H9 (cell line): ENCODE measurements around the gene GATC. TPM values are rescaled to one million over a fixed set of nuclear protein-coding genes. Genes with fewer than 3 reads are reported as not detected.

Source experiments
- DNase-seq: peaks from one replicate; pipeline ENCODE4 v3.0.0-alpha.2; 2017
- H2AFZ ChIP-seq: one replicate; pipeline ENCODE4 v1.6.1; 2013; ENCODE audit warnings: mild to moderate bottlenecking, low read length, control low read depth, moderate library complexity
- H2AK5ac ChIP-seq: 2 replicates; pipeline ENCODE4 v1.6.1; 2013; ENCODE audit warnings: low read length, control low read depth, mixed read lengths; ENCODE audit not compliant: insufficient read length
- H2BK120ac ChIP-seq: one replicate; pipeline ENCODE4 v1.6.1; 2013; ENCODE audit warnings: low read depth, mild to moderate bottlenecking, low read length, control low read depth, inconsistent platforms; ENCODE audit not compliant: poor library complexity, severe bottlenecking
- H2BK12ac ChIP-seq: 2 replicates; pipeline ENCODE4 v1.6.1; 2013; ENCODE audit warnings: low read length, control low read depth, mixed read lengths, low read depth; ENCODE audit not compliant: insufficient read length
- H2BK15ac ChIP-seq: 2 replicates; pipeline ENCODE4 v1.6.1; 2013; ENCODE audit warnings: low read depth, low read length, control low read depth
- H2BK20ac ChIP-seq: one replicate; pipeline ENCODE4 v1.6.1; 2013; ENCODE audit warnings: low read depth, mild to moderate bottlenecking, low read length, control low read depth, inconsistent platforms; ENCODE audit not compliant: poor library complexity, severe bottlenecking
- H2BK5ac ChIP-seq: 2 replicates; pipeline ENCODE4 v1.6.1; 2013; ENCODE audit warnings: low read length, control low read depth, mixed read lengths; ENCODE audit not compliant: insufficient read length
- H3K14ac ChIP-seq: 2 replicates; pipeline ENCODE4 v1.6.1; 2013; ENCODE audit warnings: low read length, control low read depth; ENCODE audit not compliant: insufficient read depth
- H3K18ac ChIP-seq: 2 replicates; pipeline ENCODE4 v1.6.1; 2013; ENCODE audit warnings: low read depth, mild to moderate bottlenecking, mixed read lengths, low read length, control low read depth; ENCODE audit not compliant: insufficient read length
- H3K23ac ChIP-seq: 2 replicates; pipeline ENCODE4 v1.6.1; 2013; ENCODE audit warnings: low read length, control low read depth, mixed read lengths, low read depth; ENCODE audit not compliant: insufficient read length
- H3K23me2 ChIP-seq: 2 replicates; pipeline ENCODE4 v1.6.1; 2013; ENCODE audit warnings: low read depth, mild to moderate bottlenecking, mixed read lengths, low read length, control low read depth; ENCODE audit not compliant: insufficient read length, poor library complexity, severe bottlenecking
- H3K27ac ChIP-seq: 2 replicates; pipeline ENCODE4 v1.5.1; 2013; ENCODE audit warnings: low read length, control low read depth, mixed read lengths, low read depth; ENCODE audit not compliant: insufficient read length
- H3K27me3 ChIP-seq: 2 replicates; pipeline ENCODE4 v1.6.1; 2013; ENCODE audit warnings: low read length, control low read depth, inconsistent platforms; ENCODE audit not compliant: insufficient read depth
- H3K4ac ChIP-seq: 2 replicates; pipeline ENCODE4 v1.6.1; 2013; ENCODE audit warnings: low read depth, mild to moderate bottlenecking, control low read depth, inconsistent platforms, low read length, moderate library complexity
- H3K4me1 ChIP-seq: 2 replicates; pipeline ENCODE4 v1.6.1; 2013; ENCODE audit warnings: low read length, control low read depth, inconsistent platforms; ENCODE audit not compliant: insufficient read depth
- H3K4me2 ChIP-seq: 2 replicates; pipeline ENCODE4 v1.6.1; 2013; ENCODE audit warnings: low read length, control low read depth, mixed read lengths; ENCODE audit not compliant: insufficient read length, insufficient read depth
- H3K56ac ChIP-seq: 2 replicates; pipeline ENCODE4 v1.6.1; 2013; ENCODE audit warnings: low read depth, mild to moderate bottlenecking, mixed read lengths, low read length, control low read depth; ENCODE audit not compliant: insufficient read length
- H3K79me1 ChIP-seq: 2 replicates; pipeline ENCODE4 v1.6.1; 2013; ENCODE audit warnings: low read depth, mild to moderate bottlenecking, moderate library complexity, low read length, control low read depth, inconsistent platforms; ENCODE audit not compliant: insufficient read depth, poor library complexity, severe bottlenecking
- H3K79me2 ChIP-seq: 2 replicates; pipeline ENCODE4 v1.6.1; 2013; ENCODE audit warnings: low read length, control low read depth, inconsistent platforms; ENCODE audit not compliant: insufficient read depth
- H3K9ac ChIP-seq: 2 replicates; pipeline ENCODE4 v1.6.1; 2013; ENCODE audit warnings: low read length, control low read depth, mixed read lengths; ENCODE audit not compliant: insufficient read length; ENCODE audit errors: extremely low read depth
- H3K9me3 ChIP-seq: one replicate; pipeline ENCODE4 v1.6.1; 2013; ENCODE audit warnings: low read depth, low read length, inconsistent platforms; ENCODE audit not compliant: control insufficient read depth
- H3T11ph ChIP-seq: one replicate; pipeline ENCODE4 v1.6.1; 2013; ENCODE audit warnings: mild to moderate bottlenecking, low read length, control low read depth, inconsistent platforms
- H4K20me1 ChIP-seq: one replicate; pipeline ENCODE4 v1.6.1; 2013; ENCODE audit not compliant: control insufficient read depth, insufficient read length, insufficient read depth
- H4K5ac ChIP-seq: 2 replicates; pipeline ENCODE4 v1.6.1; 2013; ENCODE audit warnings: low read depth, mild to moderate bottlenecking, mixed read lengths, low read length, control low read depth; ENCODE audit not compliant: insufficient read length
- H4K8ac ChIP-seq: replicated peaks from 2 replicates; pipeline ENCODE4 v1.6.1; 2013; ENCODE audit warnings: low read length, control low read depth, mixed read lengths, low read depth; ENCODE audit not compliant: insufficient read length
- H4K91ac ChIP-seq: 2 replicates; pipeline ENCODE4 v1.6.1; 2013; ENCODE audit warnings: low read depth, mild to moderate bottlenecking, moderate library complexity, mixed read lengths, low read length, control low read depth; ENCODE audit not compliant: insufficient read length
- H3K27ac Mint-ChIP-seq, 3 experiments: 2 replicates in 2 of 3; 3 replicates in 1 of 3; pipeline ENCODE4 v1.8.0; 2020 to 2021; ENCODE audit warnings: mixed read lengths in 3 of 3, mild to moderate bottlenecking in 1 of 3, moderate library complexity in 1 of 3
- H3K27me3 Mint-ChIP-seq: 2 replicates; pipeline ENCODE4 v1.8.0; 2021; ENCODE audit warnings: low read depth, mild to moderate bottlenecking, moderate library complexity, mixed read lengths
- H3K36me3 Mint-ChIP-seq, 3 experiments: 2 replicates in 2 of 3; 3 replicates in 1 of 3; pipeline ENCODE4 v1.8.0; 2020 to 2021; ENCODE audit warnings: low read depth in 3 of 3, mixed read lengths in 3 of 3; ENCODE audit not compliant: insufficient read depth in 1 of 3
- H3K4me1 Mint-ChIP-seq, 2 experiments: 2 replicates each; pipeline ENCODE4 v1.8.0; 2020; ENCODE audit warnings: mixed read lengths in 2 of 2
- H3K4me3 Mint-ChIP-seq, 2 experiments: 2 replicates in 1 of 2; 3 replicates in 1 of 2; pipeline ENCODE4 v1.8.0; 2020 to 2021; ENCODE audit warnings: mild to moderate bottlenecking in 2 of 2, mixed read lengths in 2 of 2, moderate library complexity in 1 of 2
- H3K9me3 Mint-ChIP-seq, 2 experiments: 2 replicates in 1 of 2; 3 replicates in 1 of 2; pipeline ENCODE4 v1.8.0; 2020; ENCODE audit warnings: mild to moderate bottlenecking in 2 of 2, mixed read lengths in 2 of 2, moderate library complexity in 1 of 2
- WGBS: extraction: QIAGEN DNeasy Blood & Tissue Kit; methylation state at CpG from one replicate; pipeline ENCODE4 v1.1.7; 2013; ENCODE audit warnings: missing lambda C conversion rate, low lambda C conversion rate, mixed read lengths; ENCODE audit not compliant: insufficient read length; ENCODE audit errors: extremely low coverage; 5-methylcytosine and 5-hydroxymethylcytosine counted together
- total RNA-seq: library from RNA; stranded (reverse); gene quantifications from 2 replicates; pipeline ENCODE4 v1.2.1, GENCODE V29; 2021
- TF ChIP-seq, protein P1 (sequence below): fragments of 200-600 bp; sonication (generic); conservative IDR thresholded peaks from 3 replicates; pipeline ENCODE4 v1.8.0; 2021; ENCODE audit warnings: antibody characterized with exemption, mild to moderate bottlenecking

Gene GATC
- total RNA-seq, 1 experiment from 2014 or later: 25.9 TPM

DNA sequence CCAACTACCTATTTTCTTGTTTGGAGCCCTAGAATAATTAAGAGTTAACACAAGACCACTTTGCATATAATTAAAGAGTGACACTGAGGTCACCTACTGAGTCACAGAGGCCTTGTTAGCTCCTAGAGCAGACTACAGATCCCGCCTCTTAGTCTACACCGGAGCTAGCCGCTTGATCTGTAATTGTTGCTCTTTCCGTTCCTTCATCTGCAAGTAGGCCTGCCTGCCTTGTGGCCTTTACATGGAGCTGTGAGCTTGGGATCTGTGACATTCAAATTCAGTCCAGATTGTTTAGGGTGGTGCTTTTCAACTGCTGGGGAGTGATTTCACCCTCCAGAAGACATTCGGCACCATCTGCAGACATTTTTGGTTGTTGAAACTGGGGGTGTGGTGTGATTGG is 44.1 kb downstream of the GATC start:
- no peaks in the 10 kb centered on the region for H4K20me1 ChIP-seq
- H2BK120ac ChIP-seq: no peak overlapping the region
- DNase-seq: no peak
- no peak overlapping the region for H3K4me3 Mint-ChIP-seq
- H2BK5ac ChIP-seq: no peak overlapping the region
- H3K27ac ChIP-seq: no peak overlapping the region
- peaks cover 0 to 11% (median 6%) of the 10 kb centered on the region in 3 experiments; a peak in 5 of 7 replicates for H3K36me3 Mint-ChIP-seq
- no CpG with 5 or more reads among the region's 5 CpGs for WGBS
- H3K4me1 Mint-ChIP-seq: peaks cover 9% of the 10 kb centered on the region in 2 experiments
- H3K27me3 ChIP-seq: no peaks in the 10 kb centered on the region
- no peak overlapping the region for H4K91ac ChIP-seq
- H2BK15ac ChIP-seq: no peak overlapping the region
- H2AFZ ChIP-seq: no peak overlapping the region
- no peak overlapping the region for H2BK20ac ChIP-seq
- no peak overlapping the region for H3K14ac ChIP-seq
- no peak overlapping the region for H4K5ac ChIP-seq
- no peaks in the 10 kb centered on the region for H3K79me1 ChIP-seq
- H3K79me2 ChIP-seq: no peaks in the 10 kb centered on the region
- H3K27me3 Mint-ChIP-seq: no peaks in the 10 kb centered on the region
- H3K23me2 ChIP-seq: peaks cover 4% of the 10 kb centered on the region
- no peaks in the 10 kb centered on the region for H3K9me3 ChIP-seq
- no peak overlapping the region for H4K8ac ChIP-seq
- no peak overlapping the region for H3K56ac ChIP-seq
- no peaks in the 10 kb centered on the region for H3K9me3 Mint-ChIP-seq
- H3K4me1 ChIP-seq: no peaks in the 10 kb centered on the region
- H3K23ac ChIP-seq: no peak overlapping the region
- TF ChIP-seq, protein P1, sequence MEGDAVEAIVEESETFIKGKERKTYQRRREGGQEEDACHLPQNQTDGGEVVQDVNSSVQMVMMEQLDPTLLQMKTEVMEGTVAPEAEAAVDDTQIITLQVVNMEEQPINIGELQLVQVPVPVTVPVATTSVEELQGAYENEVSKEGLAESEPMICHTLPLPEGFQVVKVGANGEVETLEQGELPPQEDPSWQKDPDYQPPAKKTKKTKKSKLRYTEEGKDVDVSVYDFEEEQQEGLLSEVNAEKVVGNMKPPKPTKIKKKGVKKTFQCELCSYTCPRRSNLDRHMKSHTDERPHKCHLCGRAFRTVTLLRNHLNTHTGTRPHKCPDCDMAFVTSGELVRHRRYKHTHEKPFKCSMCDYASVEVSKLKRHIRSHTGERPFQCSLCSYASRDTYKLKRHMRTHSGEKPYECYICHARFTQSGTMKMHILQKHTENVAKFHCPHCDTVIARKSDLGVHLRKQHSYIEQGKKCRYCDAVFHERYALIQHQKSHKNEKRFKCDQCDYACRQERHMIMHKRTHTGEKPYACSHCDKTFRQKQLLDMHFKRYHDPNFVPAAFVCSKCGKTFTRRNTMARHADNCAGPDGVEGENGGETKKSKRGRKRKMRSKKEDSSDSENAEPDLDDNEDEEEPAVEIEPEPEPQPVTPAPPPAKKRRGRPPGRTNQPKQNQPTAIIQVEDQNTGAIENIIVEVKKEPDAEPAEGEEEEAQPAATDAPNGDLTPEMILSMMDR: no peak
- no peak overlapping the region for H3T11ph ChIP-seq
- no peak overlapping the region for H3K27ac Mint-ChIP-seq
- no peak overlapping the region for H2BK12ac ChIP-seq
- no peak overlapping the region for H3K9ac ChIP-seq
- H3K4ac ChIP-seq: no peak overlapping the region
- H3K4me2 ChIP-seq: no peak overlapping the region
- H3K18ac ChIP-seq: no peak overlapping the region
- H2AK5ac ChIP-seq: no peak overlapping the region
